Stimulated activated CD8-positive, alpha-beta memory T cell treated with anti-CD3 and anti-CD28 coated beads, Interleukin-12 subunit alpha, Interleukin-12 subunit beta, amount 100 ng/mL, for 1 hour (primary cell): ENCODE measurements around the gene RCSD1.
"Not testable (repeated sequence)": the region's sequence is repeated elsewhere in the genome, so short reads cannot be mapped to it uniquely, and the experiment has no call there.

ENCODE experiments used
- DNase-seq: peaks from one replicate; pipeline ENCODE4 v3.0.0-alpha.2; 2020; ENCODE audit warnings: low read depth

Gene RCSD1

GRCh38 chr1:167629681-167630567 lies at the start of gene RCSD1:
Gene RCSD1 (plus strand): TSS chr1:167630232. CDS start chr1:167630424, 192 bp downstream.
- no peak for DNase-seq

- DNase-seq: no peak
Measured at GRCh38 chr1:167582064-167582463, 48.0 kb upstream of the RCSD1 start.

- DNase-seq: no peak
Measured at GRCh38 chr1:167582722-167583121, 47.3 kb upstream of the RCSD1 start.

GRCh38 chr1:167584581-167584980 lies 45.5 kb upstream of the RCSD1 start:
- no peak for DNase-seq

- no peak for DNase-seq
Measured at GRCh38 chr1:167587342-167587741, 42.7 kb upstream of the RCSD1 start.

GRCh38 chr1:167587872-167588271 lies 42.2 kb upstream of the RCSD1 start:
- no peak for DNase-seq

GRCh38 chr1:167588361-167588760 lies 41.7 kb upstream of the RCSD1 start:
- DNase-seq: no peak

GRCh38 chr1:167592475-167592874 lies 37.6 kb upstream of the RCSD1 start:
- DNase-seq: no peak

GRCh38 chr1:167593860-167594259 lies 36.2 kb upstream of the RCSD1 start:
- DNase-seq: no peak

- DNase-seq: no peak
Measured at GRCh38 chr1:167594822-167595221, 35.2 kb upstream of the RCSD1 start.

GRCh38 chr1:167599957-167600581 lies 30.0 kb upstream of the RCSD1 start:
- no peak for DNase-seq

- no peak for DNase-seq
Measured at GRCh38 chr1:167601442-167602383, 28.3 kb upstream of the RCSD1 start.

- no peak for DNase-seq
Measured at GRCh38 chr1:167602840-167603239, 27.2 kb upstream of the RCSD1 start.

GRCh38 chr1:167605576-167605975 lies 24.5 kb upstream of the RCSD1 start:
- DNase-seq: no peak

GRCh38 chr1:167611983-167612382 lies 18.0 kb upstream of the RCSD1 start:
- DNase-seq: no peak

- DNase-seq: no peak
Measured at GRCh38 chr1:167612587-167613385, 17.2 kb upstream of the RCSD1 start.

GRCh38 chr1:167613984-167614383 lies 16.0 kb upstream of the RCSD1 start:
- not testable (repeated sequence) for DNase-seq

GRCh38 chr1:167614851-167615250 lies 15.2 kb upstream of the RCSD1 start:
- DNase-seq: no peak

GRCh38 chr1:167616521-167616920 lies 13.5 kb upstream of the RCSD1 start:
- DNase-seq: no peak

- no peak for DNase-seq
Measured at GRCh38 chr1:167617153-167618147, 12.6 kb upstream of the RCSD1 start.
